Endothelial cell of umbilical vein (primary cell): Measurements from ENCODE around the gene ATF5. TPM values are rescaled to one million over a fixed set of nuclear protein-coding genes. Genes with fewer than 3 reads are reported as not detected.
"Not testable (repeated sequence)": the region's sequence is repeated elsewhere in the genome, so short reads cannot be mapped to it uniquely, and the experiment has no call there.

Experiments
- BruUV-seq: library from RNA; stranded (reverse); fragments of 400-500 nt; replicated peaks from 2 replicates; lab custom pipeline; 2021; lab: Mats Ljungman, UMichigan
- CTCF ChIA-PET: fragments of 300-600, 350-600 bp; sonication (Branson Sonifier 250); formaldehyde crosslinking; loops from one replicate; lab custom pipeline; 2021; ENCODE audit warnings: antibody characterized with exemption, inconsistent platforms; lab: Charles Lee
- POLR2A ChIA-PET: fragments of 300-600, 350-600 bp; sonication (Branson Sonifier 250); formaldehyde crosslinking; loops from one replicate; lab custom pipeline; 2021; ENCODE audit warnings: antibody characterized with exemption, inconsistent platforms; lab: Charles Lee
- DNase-seq: peaks from one replicate; pipeline ENCODE4 v3.0.0-alpha.2; 2011; ENCODE audit warnings: low read depth, low spot score
- FAIRE-seq: peaks from 2 replicates; lab custom pipeline; 2011; peaks lifted over from hg19 to GRCh38; lab: Jason Lieb, UNC
- H2AFZ ChIP-seq: 2 replicates; pipeline ENCODE4 v1.6.0; 2012; ENCODE audit warnings: low read depth, low read length, control low read depth, inconsistent platforms
- H3K27ac ChIP-seq: 2 replicates; pipeline ENCODE4 v1.5.1; 2011; ENCODE audit warnings: low read depth, mild to moderate bottlenecking, control low read depth, low read length, moderate library complexity; ENCODE audit not compliant: insufficient read depth
- H3K27me3 ChIP-seq, 2 experiments: 2 replicates each; pipeline versions ENCODE4 v1.6.0 to v1.6.1; 2011; ENCODE audit warnings: low read length in 2 of 2, mixed read lengths in 1 of 2; ENCODE audit not compliant: control insufficient read depth in 2 of 2, insufficient read depth in 2 of 2
- H3K36me3 ChIP-seq, 2 experiments: 2 replicates in 1 of 2; 3 replicates in 1 of 2; pipeline ENCODE4 v1.5.1; 2011; ENCODE audit warnings: low read length in 2 of 2, mild to moderate bottlenecking in 1 of 2, moderate library complexity in 1 of 2; ENCODE audit not compliant: control insufficient read depth in 2 of 2, insufficient read depth in 2 of 2; ENCODE audit errors: extremely low read depth in 1 of 2
- H3K4me1 ChIP-seq: 3 replicates; pipeline ENCODE4 v1.5.1; 2011; ENCODE audit warnings: mild to moderate bottlenecking, low read length; ENCODE audit not compliant: control insufficient read depth, insufficient read depth; ENCODE audit errors: extremely low read depth
- H3K4me2 ChIP-seq: 2 replicates; pipeline ENCODE4 v1.6.1; 2011; ENCODE audit warnings: low read length, control low read depth, mixed read lengths; ENCODE audit not compliant: insufficient read depth
- H3K4me3 ChIP-seq, 3 experiments: fragments of 200-600 bp in 1 of 3; sonication (generic), shearing (Covaris generic) in 1 of 3; replicated peaks in 1 of 3; 2 replicates each; pipeline ENCODE4 v1.5.1; 2011 to 2016; ENCODE audit warnings: control low read depth in 3 of 3, low read length in 3 of 3, mild to moderate bottlenecking in 2 of 3, inconsistent platforms in 1 of 3, low read depth in 1 of 3, moderate library complexity in 1 of 3; ENCODE audit not compliant: insufficient read depth in 1 of 3
- H3K79me2 ChIP-seq: 2 replicates; pipeline ENCODE4 v1.6.0; 2012; ENCODE audit warnings: low read length, inconsistent platforms; ENCODE audit not compliant: control insufficient read depth, insufficient read depth
- H3K9ac ChIP-seq: replicated peaks from 2 replicates; pipeline ENCODE3; 2011; ENCODE audit warnings: low read length, control low read depth; ENCODE audit not compliant: insufficient read depth; ENCODE audit errors: extremely low read depth
- H3K9me1 ChIP-seq: replicated peaks from 3 replicates; pipeline ENCODE4 v1.6.0; 2011; ENCODE audit warnings: mild to moderate bottlenecking, low read length; ENCODE audit not compliant: control insufficient read depth, insufficient read depth; ENCODE audit errors: extremely low read depth
- H3K9me3 ChIP-seq: replicated peaks from 2 replicates; pipeline ENCODE4 v1.5.1; 2012; ENCODE audit warnings: low read length, inconsistent platforms; ENCODE audit not compliant: control insufficient read depth, insufficient read depth
- H4K20me1 ChIP-seq: replicated peaks from 2 replicates; pipeline ENCODE3; 2011; ENCODE audit warnings: mild to moderate bottlenecking, low read length; ENCODE audit not compliant: control insufficient read depth, insufficient read depth; ENCODE audit errors: extremely low read depth
- EZH2 ChIP-seq: IDR thresholded peaks from 2 replicates; pipeline ENCODE4 v1.6.1; 2012; ENCODE audit warnings: borderline replicate concordance, low read depth, mild to moderate bottlenecking, moderate library complexity, low read length, inconsistent platforms; ENCODE audit not compliant: severe bottlenecking
- FOS ChIP-seq: IDR thresholded peaks from 2 replicates; pipeline ENCODE4 v1.6.1; 2011; ENCODE audit warnings: mild to moderate bottlenecking, low read length, moderate library complexity, borderline replicate concordance; ENCODE audit not compliant: insufficient read depth
- GATA2 ChIP-seq: IDR thresholded peaks from 2 replicates; pipeline ENCODE4 v1.7.0; 2011; ENCODE audit warnings: low read depth, mild to moderate bottlenecking, moderate library complexity, mixed read lengths, low read length; ENCODE audit not compliant: insufficient read length, insufficient read depth
- JUN ChIP-seq: IDR thresholded peaks from 2 replicates; pipeline ENCODE4 v1.6.1; 2011; ENCODE audit warnings: borderline replicate concordance, low read depth; ENCODE audit not compliant: insufficient read length, insufficient read depth
- MYC ChIP-seq: IDR thresholded peaks from one replicate; pipeline ENCODE4 v1.6.1; 2011; ENCODE audit warnings: mild to moderate bottlenecking, low read depth, low read length
- POLR2A ChIP-seq: IDR thresholded peaks from 2 replicates; pipeline ENCODE4 v1.6.1; 2012; ENCODE audit warnings: low read depth, mild to moderate bottlenecking, control low read depth, low read length
- POLR2AphosphoS5 ChIP-seq: IDR thresholded peaks from 2 replicates; pipeline ENCODE4 v1.6.1; 2012; ENCODE audit warnings: low read depth, mild to moderate bottlenecking, control low read depth, low read length, moderate library complexity; ENCODE audit not compliant: insufficient read depth
- dilution Hi-C: fragments of 300-500 bp; cut with MboI; formaldehyde crosslinking; loops from one replicate; pipeline ENCODE4 v1.15.0; 2019; ENCODE audit warnings: low sequenced_read_pairs; ENCODE audit not compliant: extremely low pct_ligation_motif_present
- intact Hi-C: fragments of 100-400 bp; cut with micrococcal nuclease; formaldehyde crosslinking; loops from one replicate; pipeline ENCODE4 v1.10.0; 2022
- polyA plus RNA-seq, 4 experiments: library from polyadenylated mRNA; depleted of rRNA in 3 of 4; stranded (reverse) in 3 of 4; unstranded in 1 of 4; fragments of >200 nt; gene quantifications; 2 replicates each; pipeline versions ENCODE4 v1.2.1 to v1.2.3, GENCODE V29; 2011 to 2012; ENCODE audit warnings: missing spikeins in 1 of 4
- total RNA-seq: library from RNA; stranded (reverse); gene quantifications from 2 replicates; pipeline ENCODE4 v1.2.3, GENCODE V29; 2021
- TF ChIP-seq, protein P1 (sequence below), 2 donors: IDR thresholded peaks; 1 replicate in 1 of 2; 2 replicates in 1 of 2; pipeline ENCODE4 v1.5.1; 2011; ENCODE audit warnings: low read length in 2 of 2, mild to moderate bottlenecking in 2 of 2, moderate library complexity in 2 of 2, control low read depth in 1 of 2, inconsistent platforms in 1 of 2, low read depth in 1 of 2; ENCODE audit not compliant: insufficient read depth in 1 of 2; ENCODE audit errors: extremely low read depth in 1 of 2
- TF ChIP-seq, protein P2 (sequence below): IDR thresholded peaks from 2 replicates; pipeline ENCODE4 v1.6.1; 2011; ENCODE audit not compliant: insufficient read depth, insufficient read length

The ATF5 gene
- total and polyA plus RNA-seq, 2 donors (not counting 3 experiments of a cell fraction or from before 2014, with no cell fraction given) = 23.2 to 46.0 TPM

GRCh38 chr19:49968279-49968922, 39.4 kb downstream of the ATF5 start:
- Histone ChIP-seq H2AFZ (no peak overlapping the region), H3K27me3 (no peaks in the 10 kb centered on the region), H3K27ac (no peak overlapping the region), H3K4me1 (no peaks in the 10 kb centered on the region), H3K9me1 (no peaks in the 10 kb centered on the region), H3K9ac (no peak overlapping the region), H3K79me2 (no peaks in the 10 kb centered on the region), H4K20me1 (no peaks in the 10 kb centered on the region), H3K4me3 (no peak overlapping the region), H3K9me3 (no peaks in the 10 kb centered on the region), H3K4me2 (no peak overlapping the region), H3K36me3 (no peaks in the 10 kb centered on the region)
- POLR2A ChIA-PET = no interaction called here
- DNase-seq (no peak), FAIRE-seq (no peak)
- dilution Hi-C loops (no loop called here), intact Hi-C loops (no loop called here)
- no peak for TF ChIP-seq POLR2A
- TF ChIP-seq EZH2 = no peak
- no peak for TF ChIP-seq JUN
- TF ChIP-seq FOS = no peak
- TF ChIP-seq MYC = no peak
- TF ChIP-seq, protein P1, sequence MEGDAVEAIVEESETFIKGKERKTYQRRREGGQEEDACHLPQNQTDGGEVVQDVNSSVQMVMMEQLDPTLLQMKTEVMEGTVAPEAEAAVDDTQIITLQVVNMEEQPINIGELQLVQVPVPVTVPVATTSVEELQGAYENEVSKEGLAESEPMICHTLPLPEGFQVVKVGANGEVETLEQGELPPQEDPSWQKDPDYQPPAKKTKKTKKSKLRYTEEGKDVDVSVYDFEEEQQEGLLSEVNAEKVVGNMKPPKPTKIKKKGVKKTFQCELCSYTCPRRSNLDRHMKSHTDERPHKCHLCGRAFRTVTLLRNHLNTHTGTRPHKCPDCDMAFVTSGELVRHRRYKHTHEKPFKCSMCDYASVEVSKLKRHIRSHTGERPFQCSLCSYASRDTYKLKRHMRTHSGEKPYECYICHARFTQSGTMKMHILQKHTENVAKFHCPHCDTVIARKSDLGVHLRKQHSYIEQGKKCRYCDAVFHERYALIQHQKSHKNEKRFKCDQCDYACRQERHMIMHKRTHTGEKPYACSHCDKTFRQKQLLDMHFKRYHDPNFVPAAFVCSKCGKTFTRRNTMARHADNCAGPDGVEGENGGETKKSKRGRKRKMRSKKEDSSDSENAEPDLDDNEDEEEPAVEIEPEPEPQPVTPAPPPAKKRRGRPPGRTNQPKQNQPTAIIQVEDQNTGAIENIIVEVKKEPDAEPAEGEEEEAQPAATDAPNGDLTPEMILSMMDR (IDR thresholded peaks at IDR 0.05; ENCODE audit: extremely low read depth in 1 of 2, insufficient read depth in 1 of 2, low read depth in 1 of 2, low read length in 2 of 2) = no peak
- TF ChIP-seq, protein P2, sequence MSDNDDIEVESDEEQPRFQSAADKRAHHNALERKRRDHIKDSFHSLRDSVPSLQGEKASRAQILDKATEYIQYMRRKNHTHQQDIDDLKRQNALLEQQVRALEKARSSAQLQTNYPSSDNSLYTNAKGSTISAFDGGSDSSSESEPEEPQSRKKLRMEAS = no peak
- TF ChIP-seq GATA2 = no peak
- no peak for TF ChIP-seq POLR2AphosphoS5
- no TSS peak for BruUV-seq
- CTCF ChIA-PET = no interaction called here

DNA sequence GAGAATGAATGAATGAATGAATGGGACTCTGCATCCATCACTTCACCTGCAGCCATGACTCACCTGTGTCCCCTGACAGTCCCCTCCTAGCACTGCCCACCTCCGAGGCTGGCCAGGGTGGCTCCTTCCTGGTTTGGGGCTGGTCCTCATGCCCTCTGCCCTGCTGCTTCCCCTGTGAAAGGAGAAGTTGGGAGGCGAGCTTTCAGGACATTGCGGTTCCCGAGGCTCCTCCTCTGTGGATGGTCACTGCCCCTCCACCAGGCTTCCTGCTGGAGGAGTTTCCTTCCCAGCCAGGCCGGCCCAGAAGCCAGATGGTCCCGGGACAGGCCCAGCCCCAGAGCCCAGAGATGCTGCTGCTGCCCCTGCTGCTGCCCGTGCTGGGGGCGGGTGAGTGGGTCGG, 40.4 kb downstream of the ATF5 start:
- H3K4me1 ChIP-seq, H4K20me1 ChIP-seq, BruUV-seq, CTCF ChIA-PET, POLR2A ChIA-PET, H3K9ac ChIP-seq, H2AFZ ChIP-seq, H3K36me3 ChIP-seq, H3K4me3 ChIP-seq, H3K9me3 ChIP-seq, dilution Hi-C loops, FAIRE-seq, H3K9me1 ChIP-seq, H3K4me2 ChIP-seq, DNase-seq, intact Hi-C loops, H3K27me3 ChIP-seq, H3K27ac ChIP-seq, H3K79me2 ChIP-seq: not testable (repeated sequence)
